Urinary bladder (tissue), 4 donors: ENCODE data around the gene NMRK2. TPM values are rescaled to one million over a fixed set of nuclear protein-coding genes. Genes with fewer than 3 reads are reported as not detected.

ENCODE experiments used
- DNase-seq: peaks from one replicate; pipeline ENCODE4 v3.0.0-alpha.2; 2015; ENCODE audit errors: extremely low spot score
- H3K27ac ChIP-seq: one replicate; pipeline ENCODE4 v1.5.1; 2013; ENCODE audit warnings: low read depth, mild to moderate bottlenecking, moderate library complexity
- H3K36me3 ChIP-seq: one replicate; pipeline ENCODE4 v1.6.1; 2013; ENCODE audit warnings: mild to moderate bottlenecking, moderate library complexity; ENCODE audit not compliant: insufficient read depth
- H3K4me1 ChIP-seq: one replicate; pipeline ENCODE4 v1.6.1; 2013; ENCODE audit warnings: mild to moderate bottlenecking, moderate library complexity; ENCODE audit not compliant: insufficient read depth
- H3K4me3 ChIP-seq: one replicate; pipeline ENCODE4 v1.5.1; 2013; ENCODE audit warnings: low read depth, low read length
- WGBS: extraction: QIAGEN DNeasy Blood & Tissue Kit; methylation state at CpG from one replicate; pipeline ENCODE4 v1.1.7; 2013; 5-methylcytosine and 5-hydroxymethylcytosine counted together
- polyA plus RNA-seq: library from polyadenylated mRNA; stranded (reverse); fragments of 200-250 nt; gene quantifications from one replicate; pipeline ENCODE4 v1.2.3, GENCODE V29; 2013
- total RNA-seq: library from RNA; depleted of rRNA; stranded (reverse); fragments of >200 nt; gene quantifications from one replicate; pipeline ENCODE4 v1.2.3, GENCODE V29; 2014
- donor health status: healthy with polysubstance abuse.
- donor health status: healthy.

Gene NMRK2
- total and polyA plus RNA-seq, 2 donors: 0.67 to 1.3 TPM

DNA sequence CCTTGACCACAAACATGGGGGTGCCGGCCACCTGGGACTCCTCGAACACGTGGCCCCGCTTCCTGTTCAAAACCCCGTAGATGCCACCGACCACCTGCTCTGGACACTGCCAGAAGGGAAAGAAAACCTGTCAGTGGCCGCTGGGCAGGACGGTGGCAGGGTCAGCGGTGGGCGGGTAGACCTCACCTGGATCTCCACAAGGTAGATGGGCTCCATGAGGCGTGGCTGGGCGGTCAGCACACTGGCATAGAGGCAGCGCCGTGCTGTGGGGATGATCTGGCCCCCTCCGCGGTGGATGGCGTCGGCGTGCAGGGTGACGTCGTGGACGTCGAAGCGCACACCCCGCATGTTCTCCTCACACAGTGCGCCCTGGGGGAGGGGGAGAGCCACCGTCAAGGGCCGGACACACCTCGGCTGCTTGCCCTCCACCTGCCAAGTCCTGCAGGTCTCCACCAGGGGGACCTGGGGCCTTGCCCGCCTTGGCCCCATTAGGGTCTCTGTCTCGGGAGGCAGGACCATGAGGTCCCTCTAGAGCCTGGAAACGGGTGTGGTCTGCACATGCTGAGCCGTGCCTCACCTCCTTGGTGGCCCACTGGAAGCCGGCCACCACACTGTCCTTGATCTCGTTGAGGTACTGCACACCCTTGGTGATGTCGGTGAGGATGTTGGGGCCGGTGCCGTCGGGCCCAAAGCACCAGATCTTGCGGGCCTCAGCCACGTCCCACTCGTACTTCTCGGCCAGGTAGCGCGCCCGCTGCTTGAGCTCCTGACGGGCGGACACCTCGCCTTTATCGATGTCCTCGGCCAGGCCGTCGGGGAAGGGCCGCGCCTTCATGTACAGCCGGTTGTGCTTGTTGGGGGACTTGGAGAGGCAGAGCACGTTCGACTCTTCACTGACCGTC is 44.6 kb downstream of the NMRK2 start:
- WGBS: 91% methylated on average over 59 of the region's 59 CpGs
- Histone ChIP-seq H3K4me1 (no peaks in the 10 kb centered on the region), H3K4me3 (no peak overlapping the region), H3K36me3 (peaks cover 43% of the 10 kb centered on the region), H3K27ac (no peak overlapping the region)
- DNase-seq: no peak

DNA sequence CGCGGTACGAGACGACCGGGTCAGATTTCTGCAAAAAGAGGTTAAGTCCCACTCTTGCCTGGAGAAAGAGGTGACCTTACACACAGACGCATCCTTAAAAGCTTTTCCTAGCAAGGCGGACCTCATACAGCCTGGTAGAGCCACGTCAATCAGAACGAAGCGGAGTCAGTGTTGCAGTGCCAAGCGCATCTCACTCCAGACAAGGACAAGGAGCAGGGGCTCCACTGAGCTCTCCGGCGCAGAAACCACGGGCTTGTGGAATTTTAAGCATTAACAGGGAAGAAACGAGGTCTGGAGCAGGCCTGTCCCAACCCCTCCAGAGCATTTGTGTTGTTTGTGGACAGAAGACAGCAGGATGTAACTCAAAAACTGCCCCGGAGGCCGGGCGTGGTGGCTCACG is 45.3 kb downstream of the NMRK2 start:
- no peaks in the 10 kb centered on the region for H3K4me1 ChIP-seq
- H3K36me3 ChIP-seq: peaks cover 43% of the 10 kb centered on the region

DNA sequence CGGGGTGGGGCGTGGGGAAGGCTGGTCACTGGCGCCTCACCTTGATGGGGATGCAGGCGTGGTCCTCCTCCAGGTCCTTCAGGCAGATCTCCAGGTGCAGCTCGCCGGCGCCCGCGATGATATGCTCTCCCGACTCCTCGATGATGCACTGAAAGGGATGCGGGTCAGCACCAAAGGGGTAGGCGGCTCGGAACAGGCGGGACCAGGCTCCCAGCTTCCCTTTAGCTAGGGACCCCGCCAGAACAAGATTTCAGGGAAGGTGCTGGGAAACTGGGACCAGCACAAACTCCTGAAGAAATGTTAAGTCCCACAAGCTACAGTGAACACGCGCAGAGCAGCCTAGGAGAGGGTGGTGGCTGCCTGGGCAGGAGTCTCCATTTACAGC is 46.4 kb downstream of the NMRK2 start:
- Histone ChIP-seq H3K4me3 (no peak overlapping the region), H3K27ac (no peak overlapping the region), H3K4me1 (no peaks in the 10 kb centered on the region), H3K36me3 (peaks cover 43% of the 10 kb centered on the region)
- 95% methylated on average over 18 of the region's 18 CpGs for WGBS
- no peak for DNase-seq

More for the DNA sequence above, 45.3 kb downstream of the NMRK2 start:
- Histone ChIP-seq H3K27ac (no peak overlapping the region), H3K4me3 (no peak overlapping the region)
- DNase-seq: no peak
- WGBS: 94% methylated on average over 19 of the region's 19 CpGs

DNA sequence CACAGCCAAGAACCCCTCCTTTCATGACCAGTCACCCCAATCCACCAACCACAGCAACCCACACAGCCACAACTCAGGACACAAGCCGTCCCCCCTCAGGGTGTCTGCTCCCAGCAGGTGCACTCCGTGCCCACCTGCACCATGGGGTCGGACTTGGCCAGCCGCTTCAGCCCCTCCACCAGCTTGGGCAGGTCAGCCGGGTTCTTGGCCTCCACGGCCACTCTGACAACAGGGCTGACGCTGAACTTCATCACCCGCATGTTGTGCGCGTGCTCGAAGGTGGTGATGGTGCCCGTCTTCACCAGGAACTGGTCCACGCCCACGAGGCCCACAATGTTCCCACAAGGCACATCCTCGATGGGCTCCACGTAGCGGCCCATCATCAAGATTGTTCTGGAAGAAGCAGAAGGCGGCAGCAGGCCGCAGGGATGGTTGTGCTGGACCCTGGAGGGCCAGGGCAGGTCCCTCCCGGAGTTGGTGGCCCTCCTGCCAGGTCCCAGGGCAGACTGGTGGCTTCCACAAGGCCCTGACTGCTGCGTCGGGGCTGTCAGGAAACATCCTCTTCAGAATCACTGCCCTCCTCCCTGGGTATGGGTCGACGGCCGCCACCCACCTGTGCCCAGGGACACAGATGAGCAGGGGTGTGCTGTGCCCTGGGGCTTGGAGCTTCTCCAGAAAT is 46.9 kb downstream of the NMRK2 start:
- Histone ChIP-seq H3K4me3 (no peak overlapping the region), H3K36me3 (peaks cover 43% of the 10 kb centered on the region), H3K4me1 (no peaks in the 10 kb centered on the region), H3K27ac (no peak overlapping the region)
- WGBS: 91% methylated on average over 25 of the region's 25 CpGs
- DNase-seq: no peak

DNA sequence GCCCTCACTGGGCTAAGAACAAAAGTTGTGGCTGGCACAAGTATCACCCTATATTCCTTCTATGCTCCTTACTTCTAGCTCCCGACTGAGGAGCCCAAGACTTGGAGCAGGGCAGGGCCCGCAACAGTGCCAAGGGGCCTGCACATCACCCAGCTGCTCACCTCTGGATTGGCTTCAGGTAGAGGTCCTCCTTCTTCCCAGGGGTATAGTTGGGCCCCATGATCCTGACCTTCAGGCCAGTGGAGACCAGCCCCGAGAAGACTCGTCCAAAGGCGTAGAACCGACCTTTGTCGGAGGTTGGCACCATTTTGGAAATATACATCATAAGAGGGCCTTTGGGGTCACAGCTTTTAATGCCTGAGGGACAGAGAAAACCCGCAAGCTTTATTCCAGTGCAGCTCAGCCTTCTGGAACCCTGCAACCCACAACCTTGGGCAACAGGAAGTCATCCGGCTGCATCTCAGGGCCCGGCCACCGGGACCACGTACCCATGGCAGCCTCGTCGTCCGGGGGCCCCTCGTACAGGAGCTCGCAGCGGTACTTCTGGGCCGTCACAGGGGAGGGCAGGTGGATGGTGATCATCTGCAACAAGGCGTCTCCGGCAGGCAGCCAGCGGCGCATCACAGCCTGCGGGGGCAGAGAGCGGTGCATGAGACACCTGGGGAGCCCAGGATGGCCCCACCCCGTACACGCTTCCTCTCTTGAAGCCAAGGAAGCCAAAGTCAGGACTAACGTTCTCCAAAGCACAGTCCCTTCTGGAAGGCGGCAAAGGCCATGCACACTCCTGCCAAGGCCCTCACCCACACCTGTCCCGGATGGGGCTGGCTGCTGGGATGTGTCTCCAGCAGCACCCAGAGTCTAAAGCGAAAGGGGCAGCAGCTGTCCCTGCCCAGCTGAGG is 47.7 kb downstream of the NMRK2 start:
- DNase-seq: no peak
- Histone ChIP-seq H3K36me3 (peaks cover 43% of the 10 kb centered on the region), H3K4me1 (no peaks in the 10 kb centered on the region), H3K27ac (no peak overlapping the region), H3K4me3 (no peak overlapping the region)
- 89% methylated on average over 31 of the region's 31 CpGs for WGBS

DNA sequence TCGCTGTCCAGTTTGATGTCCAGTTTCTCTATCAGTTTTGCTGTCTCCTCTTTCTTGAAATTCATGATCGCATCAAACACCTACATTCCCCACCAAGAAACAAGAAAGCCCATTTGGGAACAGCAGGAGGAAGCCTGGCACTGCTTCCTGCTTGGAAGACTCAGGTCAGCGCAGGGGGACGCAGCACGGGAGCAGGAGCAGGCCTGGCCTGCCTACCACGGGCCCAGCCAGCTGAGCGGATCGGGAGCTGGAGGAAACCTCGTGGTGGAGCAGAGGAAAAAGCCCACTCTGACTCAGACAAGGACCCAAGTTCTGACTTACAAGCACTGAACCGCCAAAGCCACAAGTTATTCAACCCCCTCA is 48.5 kb downstream of the NMRK2 start:
- Histone ChIP-seq H3K4me1 (no peaks in the 10 kb centered on the region), H3K36me3 (peaks cover 38% of the 10 kb centered on the region), H3K27ac (no peak overlapping the region), H3K4me3 (no peak overlapping the region)
- 91% methylated on average over 10 of the region's 10 CpGs for WGBS
- DNase-seq: no peak

DNA sequence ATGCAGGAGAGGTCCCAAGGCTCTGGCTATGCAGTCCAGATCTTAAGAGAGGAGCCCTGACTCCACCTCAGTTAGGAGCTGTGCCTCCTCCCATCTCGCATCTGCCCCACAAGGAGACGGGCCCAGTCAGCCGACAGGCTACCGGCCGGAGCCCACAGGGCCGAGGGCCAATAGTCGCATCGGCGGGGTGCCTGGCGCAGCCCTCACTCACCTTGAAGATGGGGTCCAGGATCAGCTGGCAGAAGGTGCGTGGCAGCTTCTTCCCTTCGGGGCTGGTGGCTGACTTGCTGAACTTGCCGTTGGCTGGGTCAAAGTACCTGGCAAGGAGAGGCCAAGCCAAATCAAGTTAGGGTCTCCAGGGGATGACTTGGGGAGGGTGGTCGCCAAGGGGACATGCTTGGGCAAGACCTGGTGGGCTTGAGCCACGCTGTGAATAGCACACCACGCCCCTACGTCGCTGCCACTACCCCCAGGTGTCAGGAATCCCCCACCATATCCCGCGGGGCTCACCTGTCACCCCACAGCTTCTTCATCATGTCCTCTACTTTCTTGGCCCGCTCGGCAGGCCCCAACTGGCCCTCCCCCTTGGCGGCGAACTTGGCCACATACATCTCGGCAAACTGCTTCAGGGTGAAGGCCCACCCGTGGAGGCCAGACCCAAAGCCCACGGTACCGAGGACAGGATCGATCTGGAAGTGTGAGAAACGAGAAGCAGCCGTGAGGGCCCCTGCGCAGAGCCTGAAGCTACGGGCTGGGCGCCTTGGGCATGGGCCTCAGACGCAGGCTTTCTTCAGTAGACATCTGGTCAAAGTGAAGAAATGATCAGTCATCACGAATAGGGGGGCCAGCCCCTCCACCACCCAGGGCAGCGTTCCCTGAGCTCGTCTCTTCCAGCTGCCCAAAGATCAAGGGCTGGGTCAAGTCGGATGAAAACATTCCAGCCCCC is 49.1 kb downstream of the NMRK2 start:
- Histone ChIP-seq H3K36me3 (peaks cover 35% of the 10 kb centered on the region), H3K4me3 (no peak overlapping the region), H3K27ac (no peak overlapping the region), H3K4me1 (no peaks in the 10 kb centered on the region)
- 84% methylated on average over 39 of the region's 39 CpGs for WGBS
- DNase-seq: no peak

DNA sequence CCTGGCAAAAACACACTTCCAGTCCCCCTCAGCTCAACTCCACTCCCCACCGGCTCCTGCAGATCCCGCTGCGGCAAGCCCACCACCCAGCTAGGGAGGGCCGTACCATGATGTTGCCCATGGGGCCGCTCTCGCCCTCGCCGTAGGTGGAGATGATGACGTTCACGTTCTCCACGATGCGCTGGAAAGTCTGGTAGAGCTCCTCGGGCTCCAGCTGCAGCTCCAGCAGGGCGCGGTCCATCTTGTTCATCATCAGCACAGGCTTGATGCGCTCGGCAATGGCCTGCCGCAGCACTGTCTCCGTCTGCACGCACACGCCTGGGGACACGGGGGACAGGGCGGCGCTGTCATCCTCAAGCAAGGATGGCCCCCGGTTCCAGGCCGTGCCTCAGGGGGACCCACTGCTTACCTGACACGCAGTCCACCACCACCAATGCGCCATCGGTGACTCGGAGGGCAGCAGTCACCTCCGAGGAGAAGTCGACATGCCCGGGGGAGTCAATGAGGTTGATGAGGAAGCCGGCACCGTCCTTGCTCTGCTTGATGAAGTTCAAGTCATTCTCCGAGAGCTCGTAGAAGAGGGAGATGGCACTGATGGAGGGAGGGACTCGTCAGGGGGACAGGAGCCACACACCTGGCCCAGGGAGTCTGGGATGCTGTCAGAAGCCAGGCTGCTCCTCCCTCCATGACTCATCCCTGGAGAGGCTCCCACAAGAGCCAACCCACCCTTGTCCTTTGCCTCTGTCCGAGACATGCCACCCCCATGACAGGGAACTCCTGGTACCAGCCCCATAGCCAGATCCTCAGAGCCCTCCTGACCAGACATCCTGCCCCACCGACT is 50.1 kb downstream of the NMRK2 start:
- no peak for DNase-seq
- 82% methylated on average over 40 of the region's 40 CpGs for WGBS
- Histone ChIP-seq H3K4me1 (peaks cover 1% of the 10 kb centered on the region), H3K4me3 (no peak overlapping the region), H3K36me3 (peaks cover 30% of the 10 kb centered on the region), H3K27ac (no peak overlapping the region)

DNA sequence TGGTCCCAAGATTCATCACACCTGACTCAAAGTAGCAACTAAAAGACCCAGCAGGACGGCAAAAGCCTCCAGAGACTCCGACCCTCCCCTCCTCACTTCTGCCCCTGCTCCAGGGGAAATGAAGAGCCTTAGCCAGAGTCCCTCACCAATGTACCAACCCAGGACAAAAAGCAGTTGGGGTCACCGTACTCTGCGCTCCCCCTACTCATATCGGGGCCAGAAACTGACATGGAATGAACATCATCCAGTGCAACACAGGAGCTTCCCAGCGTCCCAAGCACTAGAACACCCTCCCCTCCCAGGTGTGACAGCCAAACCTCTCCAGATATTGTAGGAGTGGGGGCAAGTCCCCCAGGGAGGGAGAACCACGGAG is 50.7 kb downstream of the NMRK2 start:
- no peak overlapping the region for H3K4me3 ChIP-seq
- no peak for DNase-seq

DNA sequence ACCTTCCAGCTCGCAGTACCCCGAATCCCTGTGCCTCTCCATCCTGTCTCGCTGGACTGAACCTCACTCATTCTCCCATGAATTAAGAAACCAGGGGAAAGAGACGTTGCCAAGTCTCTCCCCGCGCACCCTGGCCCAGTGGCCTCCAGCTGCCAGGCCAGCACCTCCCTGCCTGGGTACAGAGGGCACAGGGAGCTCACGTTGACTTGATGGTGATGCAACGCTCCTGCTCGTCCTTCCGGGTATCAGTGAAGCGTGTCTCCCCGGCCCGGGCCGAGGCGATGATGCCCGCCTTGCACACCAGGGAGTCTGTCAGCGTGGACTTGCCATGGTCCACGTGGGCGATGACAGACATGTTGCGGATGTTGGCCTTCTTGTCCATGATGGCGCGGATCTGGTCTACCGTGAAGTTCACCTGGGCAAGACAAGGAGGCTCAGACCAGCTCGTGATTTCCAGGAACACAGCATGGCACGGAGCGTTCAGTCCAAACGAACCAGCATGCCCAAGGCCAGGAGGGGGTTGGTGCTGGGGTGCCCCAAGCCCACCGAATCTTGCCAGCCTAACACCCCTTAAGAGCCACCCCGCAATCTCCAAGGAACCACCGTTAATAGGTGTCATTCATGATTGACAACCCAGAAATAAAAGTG is 51.2 kb downstream of the NMRK2 start:
- WGBS: 19% methylated on average over 30 of the region's 30 CpGs
- H3K36me3 ChIP-seq: peaks cover 29% of the 10 kb centered on the region
- no peak for DNase-seq

More for the DNA sequence above, 50.7 kb downstream of the NMRK2 start:
- H3K4me1 ChIP-seq: peaks cover 1% of the 10 kb centered on the region
- no peak overlapping the region for H3K27ac ChIP-seq
- peaks cover 29% of the 10 kb centered on the region for H3K36me3 ChIP-seq
- WGBS: 63% methylated on average over 7 of the region's 7 CpGs

DNA sequence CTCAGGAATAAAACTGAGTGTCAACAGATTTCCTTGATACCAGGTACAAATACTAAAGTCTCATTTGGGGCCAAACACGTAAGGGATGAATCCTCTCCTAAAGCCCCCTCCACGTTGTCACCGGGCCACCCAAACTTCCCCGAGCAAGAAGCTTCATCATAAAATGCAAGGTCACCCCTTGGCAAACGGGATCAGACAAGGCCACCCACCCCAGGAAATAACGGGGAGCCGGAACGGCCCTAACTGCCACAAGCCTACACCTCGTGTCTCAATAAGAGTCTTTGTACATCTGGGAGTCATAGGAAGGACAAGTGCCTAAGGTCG is 51.7 kb downstream of the NMRK2 start:
- no peak for DNase-seq
- Histone ChIP-seq H3K4me1 (peaks cover 1% of the 10 kb centered on the region), H3K27ac (peak overlapping the region; percentile 98), H3K4me3 (peak overlapping the region; percentile 85), H3K36me3 (peaks cover 24% of the 10 kb centered on the region)
- WGBS: under 1% methylated on average over 10 of the region's 10 CpGs

More for the DNA sequence above, 51.2 kb downstream of the NMRK2 start:
- H3K4me1 ChIP-seq: peaks cover 1% of the 10 kb centered on the region
- H3K27ac ChIP-seq: peak overlapping the region; percentile 44
- H3K4me3 ChIP-seq: peak overlapping the region; percentile 85
